ENCODE data around the gene DNAH11. TPM values are rescaled to one million over a fixed set of nuclear protein-coding genes. Genes with fewer than 3 reads are reported as not detected.

The DNAH11 gene
- total RNA-seq, 1 experiment from 2014 or later, result 1.6 TPM

DNA sequence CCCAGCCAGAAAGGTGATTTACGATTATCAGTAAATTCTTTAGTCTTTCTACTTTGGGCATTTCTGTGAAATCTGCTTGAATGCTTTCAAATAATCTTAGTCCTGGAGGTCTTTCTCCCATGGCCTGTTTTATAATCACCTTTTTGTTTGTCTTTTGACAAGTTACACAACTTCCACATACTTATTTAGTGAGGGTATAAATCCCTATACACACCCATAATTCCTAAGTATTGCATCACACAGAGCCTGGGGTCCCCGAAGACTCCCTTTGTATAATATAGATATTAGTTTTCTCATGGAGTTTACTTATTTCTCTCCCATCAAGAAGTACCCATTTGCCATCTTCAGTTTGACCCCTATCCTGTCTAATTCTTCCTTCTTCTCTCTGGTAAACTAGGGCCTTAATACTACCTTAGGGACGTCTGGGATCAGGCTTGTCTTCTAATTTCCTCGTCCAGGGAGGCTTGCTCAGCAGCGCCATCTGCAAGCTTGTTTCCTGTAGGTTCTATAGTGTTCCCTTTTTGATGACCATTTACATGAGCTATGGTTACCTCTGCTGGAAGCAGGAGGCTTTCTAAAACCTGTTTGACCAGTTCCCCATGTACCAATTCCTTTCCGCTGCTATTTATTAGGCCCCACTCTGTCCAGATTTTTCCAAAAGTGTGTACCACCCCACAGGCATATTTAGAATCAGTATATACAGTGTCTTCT, 8.1 kb downstream of the DNAH11 start:
- CTCF ChIA-PET, result interaction anchor here (1.5 kb wide), 1 partner anchor 216 kb away, joined by 4 read pairs; no protein-coding TSS in a partner anchor
- BruUV-seq (replicated peaks), result no TSS peak
- ATAC-seq (no peak; the same call in 1 of the 2 replicates), DNase-seq (peak; percentile 60)
- H3K9me2 ChIP-seq (replicated peaks; ENCODE audit: low read length), result no peaks in the 10 kb centered on the region
- no peaks in the 10 kb centered on the region for H4K20me1 ChIP-seq (ENCODE audit: low read length)
- H3K4me3 ChIP-seq (ENCODE audit: low read length), result no peak overlapping the region
- H3K4me2 ChIP-seq (ENCODE audit: low read length), result no peak overlapping the region
- intact Hi-C loops (cut with micrococcal nuclease), result no loop called here
- H3K9me3 ChIP-seq (ENCODE audit: low read length), result no peaks in the 10 kb centered on the region
- no peak overlapping the region for H3K9ac ChIP-seq (ENCODE audit: low read length)
- POLR2A ChIA-PET (ENCODE audit: unreplicated experiment), result no interaction called here
- no peaks in the 10 kb centered on the region for H3K79me2 ChIP-seq (ENCODE audit: low read length)
- H3F3A ChIP-seq (ENCODE audit: low read length, unreplicated experiment), result no peaks in the 10 kb centered on the region
- peak overlapping the region; percentile 11 for H3K27ac ChIP-seq (ENCODE audit: low read length)
- peaks cover 6% of the 10 kb centered on the region for H3K27me3 ChIP-seq (ENCODE audit: low read length)
- no peak overlapping the region for H2AFZ ChIP-seq (ENCODE audit: low read length)
- H3K4me1 ChIP-seq (ENCODE audit: insufficient read depth, low read length), result peaks cover 24% of the 10 kb centered on the region; the same call in 1 of the 2 replicates
- TF ChIP-seq, protein P1, sequence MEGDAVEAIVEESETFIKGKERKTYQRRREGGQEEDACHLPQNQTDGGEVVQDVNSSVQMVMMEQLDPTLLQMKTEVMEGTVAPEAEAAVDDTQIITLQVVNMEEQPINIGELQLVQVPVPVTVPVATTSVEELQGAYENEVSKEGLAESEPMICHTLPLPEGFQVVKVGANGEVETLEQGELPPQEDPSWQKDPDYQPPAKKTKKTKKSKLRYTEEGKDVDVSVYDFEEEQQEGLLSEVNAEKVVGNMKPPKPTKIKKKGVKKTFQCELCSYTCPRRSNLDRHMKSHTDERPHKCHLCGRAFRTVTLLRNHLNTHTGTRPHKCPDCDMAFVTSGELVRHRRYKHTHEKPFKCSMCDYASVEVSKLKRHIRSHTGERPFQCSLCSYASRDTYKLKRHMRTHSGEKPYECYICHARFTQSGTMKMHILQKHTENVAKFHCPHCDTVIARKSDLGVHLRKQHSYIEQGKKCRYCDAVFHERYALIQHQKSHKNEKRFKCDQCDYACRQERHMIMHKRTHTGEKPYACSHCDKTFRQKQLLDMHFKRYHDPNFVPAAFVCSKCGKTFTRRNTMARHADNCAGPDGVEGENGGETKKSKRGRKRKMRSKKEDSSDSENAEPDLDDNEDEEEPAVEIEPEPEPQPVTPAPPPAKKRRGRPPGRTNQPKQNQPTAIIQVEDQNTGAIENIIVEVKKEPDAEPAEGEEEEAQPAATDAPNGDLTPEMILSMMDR (conservative IDR thresholded peaks at IDR 0.05; ENCODE audit: low read depth, low read length), result peak; percentile 39; the same call in 1 of the 2 replicates
- TF ChIP-seq EZH2 (IDR thresholded peaks at IDR 0.05; ENCODE audit: low read length, unreplicated experiment), result no peak
- no peaks in the 10 kb centered on the region for H3K36me3 ChIP-seq (ENCODE audit: low read depth, low read length)

DNA sequence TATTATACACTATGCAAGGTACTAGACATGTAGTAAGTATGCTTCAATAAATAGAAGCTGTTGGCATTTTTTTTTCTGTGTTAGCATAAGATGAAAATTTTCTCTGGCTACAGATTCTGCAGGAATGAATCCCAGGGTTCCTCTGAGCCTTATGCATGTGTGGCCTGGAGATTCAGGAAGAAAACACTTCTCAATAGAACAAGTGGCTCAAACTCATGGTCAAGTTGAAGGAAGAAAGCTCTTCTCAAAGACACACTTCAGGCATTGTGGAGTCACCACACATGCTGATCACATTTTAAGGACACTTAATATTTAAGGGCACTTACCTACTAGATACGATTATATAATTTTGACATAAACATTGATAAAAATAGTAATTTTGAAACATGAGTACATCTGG, 19.5 kb downstream of the DNAH11 start:
- Histone ChIP-seq H3K4me3 (ENCODE audit: low read length) (no peak overlapping the region), H2AFZ (ENCODE audit: low read length) (no peak overlapping the region), H3K9me2 (replicated peaks; ENCODE audit: low read length) (no peaks in the 10 kb centered on the region), H3K4me2 (ENCODE audit: low read length) (no peak overlapping the region), H3K9ac (ENCODE audit: low read length) (no peak overlapping the region), H3F3A (ENCODE audit: low read length, unreplicated experiment) (no peaks in the 10 kb centered on the region), H3K79me2 (ENCODE audit: low read length) (no peaks in the 10 kb centered on the region), H3K9me3 (ENCODE audit: low read length) (no peaks in the 10 kb centered on the region), H3K27ac (ENCODE audit: low read length) (no peak overlapping the region), H4K20me1 (ENCODE audit: low read length) (no peaks in the 10 kb centered on the region), H3K36me3 (ENCODE audit: low read depth, low read length) (no peaks in the 10 kb centered on the region), H3K4me1 (ENCODE audit: insufficient read depth, low read length) (no peaks in the 10 kb centered on the region), H3K27me3 (ENCODE audit: low read length) (peaks cover 20% of the 10 kb centered on the region)
- ChIA-PET POLR2A (ENCODE audit: unreplicated experiment) (no interaction called here), CTCF (interaction anchor here (0.6 kb wide), 1 partner anchor 25 kb away, joined by 3 read pairs; no protein-coding TSS in a partner anchor)
- ATAC-seq, result no peak
- TF ChIP-seq EZH2 (IDR thresholded peaks at IDR 0.05; ENCODE audit: low read length, unreplicated experiment), result no peak
- TF ChIP-seq, protein P1 (conservative IDR thresholded peaks at IDR 0.05; ENCODE audit: low read depth, low read length), result no peak
- BruUV-seq (replicated peaks), result no TSS peak
- no peak for DNase-seq
- intact Hi-C loops (cut with micrococcal nuclease), result no loop called here

DNA sequence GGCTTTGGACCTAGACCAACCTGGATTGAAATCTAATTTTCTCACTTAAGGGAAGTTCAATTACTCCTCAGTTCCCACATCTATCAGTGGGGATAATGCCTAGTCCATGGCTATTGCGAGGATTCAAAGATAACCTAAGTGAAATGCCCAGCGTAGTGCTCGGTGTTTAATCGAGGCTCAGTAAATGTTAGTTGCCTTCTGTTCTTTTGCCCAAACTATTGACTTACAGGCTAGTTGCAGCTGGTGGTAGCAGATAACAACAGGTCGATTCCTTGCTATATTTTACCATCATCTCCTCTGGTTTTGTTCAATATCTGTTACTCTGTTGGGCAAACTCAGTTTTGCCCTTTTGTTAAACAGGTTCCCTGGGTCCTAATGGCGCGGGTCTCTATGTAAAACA, 22.8 kb downstream of the DNAH11 start:
- Histone ChIP-seq H3K4me1 (ENCODE audit: insufficient read depth, low read length) (no peaks in the 10 kb centered on the region), H3K9me2 (replicated peaks; ENCODE audit: low read length) (no peaks in the 10 kb centered on the region), H3K4me2 (ENCODE audit: low read length) (no peak overlapping the region), H3K36me3 (ENCODE audit: low read depth, low read length) (no peaks in the 10 kb centered on the region), H3K4me3 (ENCODE audit: low read length) (no peak overlapping the region), H3K79me2 (ENCODE audit: low read length) (no peaks in the 10 kb centered on the region), H4K20me1 (ENCODE audit: low read length) (no peaks in the 10 kb centered on the region), H3K27ac (ENCODE audit: low read length) (no peak overlapping the region), H3F3A (ENCODE audit: low read length, unreplicated experiment) (no peaks in the 10 kb centered on the region), H3K9ac (ENCODE audit: low read length) (no peak overlapping the region), H3K9me3 (ENCODE audit: low read length) (no peaks in the 10 kb centered on the region), H3K27me3 (ENCODE audit: low read length) (peaks cover 38% of the 10 kb centered on the region), H2AFZ (ENCODE audit: low read length) (no peak overlapping the region)
- no peak for ATAC-seq
- POLR2A ChIA-PET (ENCODE audit: unreplicated experiment), result no interaction called here
- BruUV-seq (replicated peaks), result no TSS peak
- CTCF ChIA-PET, result no interaction called here
- no peak for TF ChIP-seq EZH2phosphoT487 (IDR thresholded peaks at IDR 0.05; ENCODE audit: borderline replicate concordance, low read length)
- TF ChIP-seq, protein P1 (conservative IDR thresholded peaks at IDR 0.05; ENCODE audit: low read depth, low read length), result no peak
- no peak for TF ChIP-seq EZH2 (IDR thresholded peaks at IDR 0.05; ENCODE audit: low read length, unreplicated experiment)
- DNase-seq, result no peak
- intact Hi-C loops (cut with micrococcal nuclease), result no loop called here

Data from PC-3 (cell line).